ENCODE results near the gene SQOR.
"Not testable (repeated sequence)": the region's sequence is repeated elsewhere in the genome, so short reads cannot be mapped to it uniquely, and the experiment has no call there.

The SQOR gene

DNA sequence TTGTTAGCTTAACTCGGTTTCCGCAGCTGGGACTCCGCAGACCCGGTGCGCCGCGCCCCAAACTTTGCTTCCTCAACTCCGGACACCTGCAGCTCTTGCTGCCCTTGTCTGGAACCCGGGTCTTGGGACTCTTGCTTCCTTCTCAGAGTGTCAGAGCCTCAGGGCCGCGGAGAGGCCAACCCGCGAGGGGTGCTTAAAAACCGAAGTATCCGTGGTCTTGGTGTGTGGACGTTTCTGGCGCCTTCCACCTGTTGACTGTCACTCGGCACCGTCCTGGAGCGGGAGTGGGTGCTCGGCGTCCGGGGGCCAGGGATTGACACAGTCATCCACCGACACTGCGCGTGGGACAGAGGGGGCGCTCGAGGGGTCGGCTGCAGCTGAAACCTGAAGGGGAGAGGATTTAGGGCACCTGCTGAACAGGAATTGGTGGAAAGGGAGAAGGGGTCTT is 386 bp downstream of the SQOR start:
- peak; percentile 34 for DNase-seq

DNA sequence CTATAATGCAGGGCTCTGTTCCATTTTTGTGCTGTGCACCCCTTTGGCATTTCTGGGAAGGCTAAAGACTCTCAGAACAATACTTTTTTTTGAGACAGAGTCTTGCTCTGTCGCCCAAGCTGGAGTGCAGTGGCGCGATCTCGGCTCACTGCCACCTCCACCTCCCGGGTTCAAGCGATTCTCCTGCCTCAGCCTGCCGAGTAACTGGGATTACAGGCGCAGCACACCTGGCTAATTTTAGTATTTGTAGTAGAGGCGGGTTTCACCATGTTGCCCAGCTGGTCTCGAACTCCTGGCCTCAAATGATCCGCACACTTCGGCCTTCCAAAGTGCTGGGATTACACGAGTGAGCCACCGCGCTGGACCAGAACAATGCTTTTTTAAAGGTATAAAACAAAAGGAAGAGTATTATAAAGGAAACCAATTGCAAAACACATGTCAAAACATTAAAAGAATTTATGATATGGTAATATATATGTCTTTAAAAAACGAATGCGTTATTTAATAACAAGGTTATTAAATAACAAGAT is 999 bp downstream of the SQOR start:
- DNase-seq, result no peak

DNA sequence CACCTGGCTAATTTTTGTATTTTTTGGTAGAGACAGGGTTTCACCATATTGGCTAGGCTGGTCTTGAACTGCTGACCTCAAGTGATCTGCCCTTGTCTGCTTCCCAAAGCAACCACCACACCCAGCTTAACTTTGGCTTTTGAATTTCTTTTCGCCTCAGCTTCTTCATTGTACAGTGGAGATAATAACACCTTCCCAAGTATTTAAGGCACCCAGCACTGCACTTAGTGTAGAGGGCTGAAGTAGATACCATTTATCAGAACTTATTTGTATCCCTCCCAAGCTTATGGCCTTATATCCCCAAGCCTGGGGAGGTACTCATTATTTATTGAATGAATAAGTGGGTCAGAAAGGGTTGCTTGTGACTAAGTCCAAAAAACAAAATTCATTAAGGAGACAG is 2.3 kb downstream of the SQOR start:
- DNase-seq, result no peak

DNA sequence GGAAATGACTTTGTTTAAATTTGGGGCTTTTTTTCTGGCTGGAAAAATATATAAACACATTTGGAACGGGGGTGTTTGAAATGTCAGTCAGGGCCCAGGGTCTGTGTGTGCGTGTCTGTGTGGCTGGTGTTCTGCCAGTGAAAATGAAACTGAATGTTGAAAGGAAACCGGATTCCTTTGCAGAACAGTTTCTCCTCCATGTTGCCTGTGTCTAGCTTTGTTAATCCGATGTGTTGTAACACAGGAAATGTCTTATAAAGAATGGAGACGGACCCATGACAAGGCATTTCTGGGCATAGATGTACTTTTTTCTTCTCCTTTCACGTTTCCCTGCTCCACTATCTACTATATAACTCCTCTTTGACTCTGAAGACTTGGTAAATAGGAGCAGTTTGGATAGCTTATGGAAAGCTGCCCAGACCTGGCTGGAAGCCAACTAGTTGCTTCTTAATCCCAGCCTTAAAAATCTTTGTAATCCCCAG is 2.8 kb downstream of the SQOR start:
- no peak for DNase-seq

DNA sequence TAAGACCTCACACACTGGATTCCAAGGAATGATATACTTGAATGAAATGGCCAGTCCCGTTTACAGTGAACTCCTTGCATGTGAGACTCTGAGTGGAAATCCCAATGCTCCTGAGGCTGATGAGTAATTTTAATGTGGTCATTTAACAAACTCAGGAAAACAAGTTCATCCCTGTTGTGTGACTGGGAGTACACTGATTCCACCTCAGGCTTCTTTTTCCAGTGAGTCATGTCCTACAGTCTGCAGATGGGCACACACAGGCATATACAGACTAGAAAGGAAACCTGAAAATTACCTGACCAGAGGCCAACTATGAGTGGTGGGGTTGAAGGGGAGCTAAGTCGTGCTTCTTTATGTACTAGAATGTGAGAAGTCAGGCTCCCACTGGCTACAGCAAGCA is 5.8 kb downstream of the SQOR start:
- DNase-seq, result no peak

DNA sequence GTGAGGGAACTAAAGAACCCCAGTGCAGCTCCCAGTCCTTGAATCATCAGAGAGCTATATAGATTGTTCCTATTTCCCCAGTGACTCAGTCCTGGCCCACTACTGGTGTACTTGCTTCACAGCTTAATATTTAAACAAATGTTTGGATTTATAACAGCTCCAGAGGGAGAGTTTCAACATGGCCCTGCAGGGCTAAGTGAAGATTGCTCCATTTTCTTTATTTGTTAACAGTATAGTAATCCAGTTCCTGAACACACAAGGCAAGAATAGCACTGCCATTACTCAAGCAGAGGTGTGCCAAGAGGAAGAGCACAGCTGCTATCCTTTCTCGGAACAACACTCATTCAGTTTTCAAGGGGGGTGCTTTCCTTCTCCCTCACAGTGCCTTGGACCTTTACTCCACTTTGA is 6.5 kb downstream of the SQOR start:
- DNase-seq, result no peak

DNA sequence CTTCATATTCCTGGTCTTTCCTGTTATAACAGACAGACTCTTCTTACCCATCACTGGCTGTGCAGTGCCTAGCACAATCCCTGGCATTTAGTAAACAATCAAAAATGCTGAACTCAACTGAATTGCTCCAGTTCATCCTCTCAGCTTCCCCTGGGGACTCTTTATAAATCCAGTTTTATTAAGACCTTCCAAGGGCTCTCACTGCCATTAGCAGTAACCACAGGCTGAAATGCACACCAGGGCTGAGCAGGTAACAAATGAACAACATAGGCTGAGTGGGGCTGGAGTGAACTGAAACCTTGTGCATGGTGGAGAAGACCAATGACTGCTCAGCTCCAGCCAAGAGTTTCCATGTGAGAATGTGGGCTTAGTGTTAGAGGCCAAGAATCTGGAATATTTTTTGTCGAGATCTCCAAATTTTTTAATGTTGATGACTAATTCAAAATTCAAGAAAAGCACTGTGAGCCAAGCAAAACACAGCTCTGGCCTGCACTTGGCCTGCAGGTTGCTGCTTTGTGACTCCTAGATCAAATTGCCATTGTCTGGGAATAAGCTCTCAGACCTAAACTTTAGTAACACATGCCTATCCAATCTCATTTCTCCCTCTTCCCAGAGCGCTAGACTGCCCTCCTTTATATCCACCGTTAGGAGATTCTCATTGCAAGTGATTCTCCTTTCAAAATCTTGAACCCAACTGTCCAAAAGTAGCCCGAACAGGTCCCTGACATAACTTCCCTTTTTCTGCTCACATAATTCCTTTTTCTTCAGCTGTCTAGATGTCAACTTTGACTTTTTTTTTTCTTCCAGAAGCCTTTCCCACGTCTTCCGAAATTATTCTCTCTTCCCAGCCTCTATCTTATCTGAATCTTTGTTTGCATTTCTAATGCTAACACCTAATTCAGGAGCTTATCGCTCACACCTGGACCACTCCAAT is 7.4 kb downstream of the SQOR start:
- no peak for DNase-seq

DNA sequence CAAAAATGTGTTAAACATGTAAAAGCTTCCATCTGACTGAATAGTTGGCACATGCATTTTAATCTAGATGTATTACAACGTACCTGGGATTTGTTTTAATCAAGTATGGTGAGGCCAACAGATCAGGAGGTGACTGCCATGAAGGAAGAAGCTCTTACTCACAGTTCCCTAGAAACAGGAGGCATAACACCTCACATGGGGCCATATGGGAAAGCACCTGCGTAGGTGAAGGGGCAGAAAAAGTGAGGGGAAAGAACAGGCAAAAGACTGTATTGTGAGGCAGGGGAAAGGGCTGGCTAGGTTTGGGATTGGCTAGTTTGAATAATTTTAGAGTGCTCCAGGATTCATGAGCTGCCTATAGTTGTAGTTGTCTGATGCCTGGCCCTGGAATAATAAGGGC is 9.6 kb downstream of the SQOR start:
- DNase-seq, result no peak

DNA sequence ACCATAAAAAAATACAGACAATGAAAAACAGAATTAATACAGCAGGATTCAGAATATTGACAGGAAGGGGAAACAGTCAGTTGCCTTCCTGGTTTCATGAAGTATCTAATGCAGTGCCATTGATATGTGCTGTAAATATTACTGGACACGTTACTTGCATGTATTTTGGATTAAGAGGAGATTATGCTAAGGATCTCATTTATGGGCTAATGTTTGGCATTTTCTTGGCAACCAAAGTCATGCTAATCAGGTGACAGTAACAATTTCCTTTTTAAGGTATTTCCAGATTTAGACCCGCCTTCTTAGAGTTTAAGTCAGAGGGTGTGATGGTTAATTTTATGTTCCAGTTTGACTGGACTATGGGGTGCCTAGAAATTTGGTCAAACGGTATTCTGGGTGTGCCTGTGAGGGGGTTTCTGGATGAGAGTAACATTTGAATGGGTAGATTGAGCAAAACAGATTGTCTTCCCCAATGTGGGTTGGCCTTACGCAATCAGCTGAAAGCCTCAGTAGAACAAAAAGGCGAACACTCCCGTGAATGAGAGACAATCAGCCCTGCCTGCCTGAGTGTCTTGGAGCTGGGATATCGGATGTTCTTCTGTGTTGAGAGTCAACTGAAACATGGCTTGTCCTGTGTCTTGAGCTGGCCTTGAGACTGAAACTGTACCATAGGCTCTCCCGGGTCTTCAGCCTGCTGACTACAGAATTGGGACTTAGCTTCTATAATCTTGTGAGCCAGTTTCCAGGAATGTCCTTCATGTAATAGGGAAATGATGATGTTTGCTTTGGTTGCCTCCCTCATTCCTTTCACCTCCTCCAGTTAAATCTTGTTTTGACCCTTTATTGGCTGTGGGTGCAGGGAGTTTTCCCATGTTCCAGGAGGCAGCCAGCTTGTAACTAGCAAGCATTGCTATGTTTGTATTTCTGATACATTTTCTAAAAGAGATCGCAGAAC is 10.5 kb downstream of the SQOR start:
- DNase-seq, result no peak

DNA sequence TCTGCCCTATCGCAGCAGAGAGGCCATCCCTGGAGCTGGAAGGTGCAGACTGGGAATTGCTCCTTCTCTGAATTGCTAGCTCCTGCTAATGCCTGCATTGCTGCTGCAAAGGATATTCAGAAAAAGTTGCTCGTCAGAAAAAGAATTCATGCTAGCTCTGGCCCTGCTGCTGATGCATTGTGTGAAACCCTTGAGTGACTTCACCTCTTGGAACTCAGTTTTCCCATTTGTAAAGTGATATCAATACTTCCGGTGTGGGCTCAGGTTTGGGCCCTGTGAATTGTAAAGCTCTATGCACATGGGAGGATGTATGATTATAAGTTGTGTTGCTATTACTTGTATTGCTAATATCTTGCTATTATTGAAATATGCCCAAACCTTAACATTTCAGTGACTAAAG is 11.4 kb downstream of the SQOR start:
- no peak for DNase-seq

DNA sequence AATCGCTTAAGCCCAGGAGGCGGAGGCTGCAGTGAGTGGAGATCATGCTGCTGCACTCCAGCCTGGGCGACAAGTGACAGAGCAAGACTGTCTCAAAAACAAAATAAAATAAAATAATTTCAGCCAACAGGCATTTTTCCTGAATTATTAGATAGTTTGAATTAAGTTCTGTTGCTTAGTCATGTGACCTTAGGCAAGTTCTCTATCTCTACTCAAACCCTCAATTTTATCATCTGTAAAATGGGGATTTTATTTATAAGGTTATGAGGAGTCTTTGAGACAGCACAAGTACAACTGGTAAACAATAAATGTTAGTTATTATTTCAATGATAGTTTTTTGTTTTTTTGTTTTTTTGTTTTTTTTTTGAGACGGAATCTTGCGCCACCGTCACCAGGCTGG is 13.0 kb downstream of the SQOR start:
- DNase-seq, result no peak

DNA sequence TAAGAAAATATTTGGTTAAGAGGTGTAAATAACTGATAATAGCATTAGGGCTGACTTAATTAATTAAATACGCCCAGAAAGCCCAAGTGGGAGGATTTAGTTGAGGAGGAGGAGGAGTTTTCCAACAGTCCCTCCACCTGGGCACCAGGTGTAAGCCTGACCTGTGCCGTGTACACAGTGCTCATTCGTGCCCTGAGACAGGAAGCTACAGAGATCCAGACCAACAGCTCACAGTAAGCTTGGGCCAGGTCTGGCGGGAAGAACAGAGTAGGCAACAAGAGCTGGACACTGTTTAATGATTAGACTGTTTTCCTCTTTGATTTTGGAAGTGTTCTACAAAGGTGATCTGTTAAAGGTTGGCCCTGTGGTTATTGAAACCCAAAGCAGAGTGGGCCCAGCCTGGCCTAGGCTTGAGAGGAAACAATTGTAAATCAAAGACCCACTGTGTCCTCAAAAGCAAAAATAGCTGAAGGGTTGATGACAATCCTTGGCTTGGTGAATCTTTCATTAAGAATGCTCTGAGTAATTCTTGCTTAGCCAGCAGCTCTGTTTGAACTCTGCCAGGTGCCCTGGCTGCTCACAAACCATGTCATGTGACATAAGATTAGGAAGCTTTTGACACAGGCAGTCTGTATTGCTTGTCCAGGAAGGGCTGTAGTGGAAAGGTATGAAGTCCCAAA is 13.8 kb downstream of the SQOR start:
- DNase-seq, result no peak

DNA sequence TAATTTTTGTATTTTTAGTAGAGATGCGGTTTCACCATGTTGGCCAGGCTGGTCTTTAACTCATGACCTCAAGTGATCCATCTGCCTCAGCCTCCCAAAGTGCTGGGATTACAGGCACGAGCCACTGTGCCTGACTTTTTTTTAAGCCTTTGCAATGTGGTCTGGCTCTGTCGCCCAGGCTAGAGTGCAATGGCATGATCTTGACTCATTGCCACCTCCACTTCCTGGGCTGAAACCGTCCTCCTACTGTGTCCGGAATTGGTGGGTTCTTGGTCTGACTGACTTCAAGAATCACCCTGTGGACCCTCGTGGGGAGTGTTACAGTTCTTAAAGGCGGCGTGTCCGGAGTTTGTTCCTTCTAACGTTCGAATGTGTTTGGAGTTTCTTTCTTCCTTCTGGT is 15.2 kb downstream of the SQOR start:
- DNase-seq, result not testable (repeated sequence)

DNA sequence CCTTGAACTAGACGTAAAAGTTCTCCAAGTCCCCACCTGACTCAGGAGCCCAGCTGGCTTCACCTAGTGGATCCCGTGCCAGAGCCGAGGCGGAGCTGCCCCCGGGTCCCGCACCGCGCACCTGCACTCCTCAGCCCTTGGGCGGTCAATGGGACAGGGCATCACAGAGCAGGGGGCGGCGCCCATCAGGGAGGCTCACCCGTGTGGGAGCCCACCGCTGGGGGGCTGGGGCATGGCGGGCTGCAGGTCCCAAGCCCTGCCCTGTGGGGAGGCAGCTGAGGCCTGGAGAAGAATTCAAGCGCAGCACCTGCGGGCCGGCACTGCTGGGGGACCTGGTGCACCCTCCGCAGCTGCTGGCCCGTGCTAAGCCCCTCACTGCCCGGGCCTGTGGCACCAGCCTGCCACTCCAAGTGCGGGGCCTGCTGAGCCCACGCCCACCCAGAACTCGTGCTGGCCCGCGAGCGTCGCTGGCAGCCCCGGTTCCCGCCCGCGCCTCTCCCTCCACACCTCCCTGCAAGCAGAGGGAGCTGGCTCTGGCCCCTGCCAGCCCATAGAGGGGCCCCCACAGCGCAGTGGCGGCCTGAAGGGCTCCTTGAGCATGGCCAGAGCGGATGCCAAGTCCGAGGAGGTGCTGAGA is 16.2 kb downstream of the SQOR start:
- no peak for DNase-seq

DNA sequence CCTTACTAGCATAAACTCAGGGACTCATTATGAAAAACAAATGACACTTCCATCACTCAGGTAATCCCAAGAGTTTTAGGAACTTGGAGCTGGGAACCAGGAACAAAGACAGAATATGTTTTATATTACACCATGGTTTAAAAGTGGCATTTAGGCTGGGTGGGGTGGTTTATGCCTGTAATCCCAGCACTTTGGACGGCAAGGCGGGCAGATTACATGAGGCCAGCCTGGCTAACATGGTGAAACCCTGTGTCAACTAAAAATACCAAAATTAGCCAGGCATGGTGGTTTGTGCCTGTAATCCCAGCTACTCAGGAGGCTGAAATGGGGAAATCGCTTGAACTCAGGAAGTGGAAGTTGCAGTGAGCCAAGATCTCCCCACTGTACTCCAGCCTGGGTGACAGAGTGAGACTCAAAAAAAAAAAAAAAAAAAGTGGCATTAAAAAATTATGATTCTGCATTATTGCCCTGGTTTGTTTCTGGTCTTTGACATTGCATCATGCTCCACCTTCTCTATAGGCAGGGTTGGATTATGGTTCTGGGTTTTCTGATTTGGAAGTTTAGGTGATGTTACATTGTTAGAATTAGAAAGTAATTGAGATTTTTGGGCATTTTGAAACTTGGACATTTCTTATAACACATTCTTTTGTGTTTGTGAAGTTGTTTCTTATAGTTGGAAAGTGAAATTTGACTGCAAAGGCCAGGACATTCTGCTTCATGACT is 19.0 kb downstream of the SQOR start:
- no peak for DNase-seq

DNA sequence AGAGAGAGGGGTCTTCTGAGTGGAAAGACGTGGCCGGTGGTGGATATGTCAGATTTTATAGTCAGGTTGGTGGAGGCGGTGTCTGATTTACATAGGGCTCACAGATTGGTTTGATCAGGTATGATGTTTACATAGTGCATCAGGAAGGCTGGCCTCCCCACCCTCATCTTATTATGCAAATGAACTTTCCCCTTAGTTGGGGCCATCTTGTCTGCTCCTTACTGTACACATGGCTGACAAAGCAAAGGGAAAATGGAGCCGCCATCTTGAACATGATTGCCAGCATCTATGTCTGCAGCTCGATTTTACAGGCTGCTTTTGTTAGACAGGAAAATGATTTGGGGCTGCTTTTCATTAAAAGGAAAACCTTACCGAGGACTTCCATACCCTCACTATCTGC is 19.9 kb downstream of the SQOR start:
- no peak for DNase-seq

DNA sequence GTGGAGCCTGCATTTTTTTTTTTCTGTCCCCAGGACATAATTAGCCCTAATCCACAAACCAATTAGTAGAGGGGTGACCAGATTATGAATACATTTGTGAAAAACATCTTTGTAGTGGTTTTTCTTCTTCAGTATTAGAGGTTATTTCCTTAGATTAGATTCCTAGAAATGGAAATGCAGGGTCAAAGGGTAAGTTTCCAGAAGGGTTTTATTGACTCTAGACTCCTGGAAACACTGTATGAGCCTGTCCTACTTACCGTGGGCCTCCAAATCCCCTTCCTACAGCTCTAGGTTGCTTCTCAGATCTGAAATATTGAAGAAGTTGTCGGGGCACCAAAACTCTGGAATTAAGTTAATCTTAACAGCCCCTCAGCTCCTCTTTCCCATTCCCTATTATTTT is 22.4 kb downstream of the SQOR start:
- no peak for DNase-seq

DNA sequence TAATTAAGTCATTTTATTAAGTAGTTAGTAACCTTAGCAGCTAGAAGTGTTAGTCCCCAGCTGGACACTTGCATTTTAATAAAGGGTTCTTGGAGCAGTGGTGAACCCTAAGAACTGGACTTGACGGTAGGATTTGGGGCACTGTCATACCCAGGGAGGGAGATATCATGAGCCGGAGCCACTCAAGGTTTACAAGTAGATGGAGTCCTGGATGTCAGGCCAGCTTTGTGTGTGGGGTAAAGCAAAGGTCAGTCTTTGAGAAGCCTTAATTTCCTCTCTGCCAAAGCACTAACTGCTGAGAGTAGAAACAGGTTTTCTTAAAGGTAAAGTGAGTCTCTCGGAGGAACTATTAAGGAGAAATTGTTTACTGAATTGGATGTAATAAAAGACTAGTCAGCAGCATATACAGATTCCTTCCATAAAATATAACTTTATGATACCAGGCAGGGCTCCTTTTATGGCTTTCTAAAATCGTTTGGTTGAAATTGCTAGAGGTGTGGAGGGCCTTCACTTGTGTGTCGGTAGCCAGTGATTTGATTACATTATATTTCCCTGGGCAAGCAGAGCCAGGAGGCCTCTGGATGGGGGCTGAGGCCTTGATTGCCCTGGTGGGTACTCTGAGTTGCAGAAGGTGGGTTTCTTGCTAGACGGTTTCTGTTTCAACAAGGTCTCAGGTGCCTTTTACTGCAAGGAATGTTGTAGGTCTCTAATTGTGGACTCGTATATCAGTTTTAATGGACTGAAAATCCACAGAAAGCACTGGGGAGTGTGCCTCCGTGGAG is 23.1 kb downstream of the SQOR start:
- DNase-seq, result no peak

DNA sequence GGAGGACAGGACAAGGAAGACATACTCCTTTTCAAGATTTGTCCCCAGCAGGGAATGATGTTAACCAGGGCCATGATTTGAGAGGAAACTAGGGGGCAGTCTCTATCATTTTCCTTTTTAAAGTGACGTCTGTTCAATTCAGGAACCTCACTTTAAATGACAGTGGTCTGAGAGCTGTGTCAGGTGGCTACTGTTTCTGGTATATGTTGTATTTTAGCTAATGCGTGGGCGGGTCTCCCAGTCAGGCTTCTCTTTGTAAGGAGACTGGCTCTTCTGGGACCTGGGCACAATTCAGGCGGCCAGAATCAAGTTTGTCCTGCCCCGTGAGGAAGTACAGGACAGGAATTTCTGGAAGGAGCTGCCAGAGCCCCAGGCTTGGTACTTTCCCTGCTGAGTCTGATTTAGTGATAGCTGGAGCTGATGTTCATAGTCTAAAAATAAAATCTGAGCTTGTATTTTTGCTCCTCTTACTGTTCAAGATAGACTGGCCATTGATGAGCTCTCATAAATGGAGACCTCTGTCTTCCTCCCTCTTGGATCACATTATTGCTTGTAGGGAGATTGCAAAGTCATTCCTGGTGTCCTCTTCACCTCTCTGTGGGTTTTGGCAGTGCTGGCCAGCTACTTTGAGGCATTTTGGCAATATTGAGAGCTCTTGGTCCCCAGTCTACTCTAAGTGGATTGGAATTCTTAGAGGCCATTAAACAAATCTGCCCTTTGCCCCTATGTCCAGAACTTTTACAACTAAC is 25.6 kb downstream of the SQOR start:
- DNase-seq, result no peak

DNA sequence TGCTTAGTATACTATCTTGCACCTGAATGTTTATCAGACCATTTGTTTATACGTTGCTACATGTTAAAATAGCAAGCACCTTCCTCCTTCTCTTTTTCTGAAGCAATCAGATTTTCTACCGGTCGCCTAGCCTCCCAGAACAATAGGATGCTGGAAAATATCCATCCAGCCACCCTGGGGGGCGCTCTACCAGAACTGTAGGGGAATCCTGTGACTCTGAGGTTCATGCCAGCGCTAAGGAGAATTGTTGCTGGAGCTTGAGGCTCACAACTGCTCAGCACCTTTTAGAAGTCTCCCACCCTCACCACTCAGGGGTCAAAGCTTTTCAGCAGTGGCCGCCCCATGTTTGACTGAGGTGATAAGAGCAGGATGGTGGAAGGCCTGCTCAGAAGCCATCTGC is 27.5 kb downstream of the SQOR start:
- no peak for DNase-seq

Measured in activated gamma-delta T cell (primary cell).